Measurements from ENCODE around the gene ALDH8A1. TPM values are rescaled to one million over a fixed set of nuclear protein-coding genes. Genes with fewer than 3 reads are reported as not detected.

Gene ALDH8A1
- total RNA-seq, 1 donor from 2014 or later = 0.41 TPM

DNA sequence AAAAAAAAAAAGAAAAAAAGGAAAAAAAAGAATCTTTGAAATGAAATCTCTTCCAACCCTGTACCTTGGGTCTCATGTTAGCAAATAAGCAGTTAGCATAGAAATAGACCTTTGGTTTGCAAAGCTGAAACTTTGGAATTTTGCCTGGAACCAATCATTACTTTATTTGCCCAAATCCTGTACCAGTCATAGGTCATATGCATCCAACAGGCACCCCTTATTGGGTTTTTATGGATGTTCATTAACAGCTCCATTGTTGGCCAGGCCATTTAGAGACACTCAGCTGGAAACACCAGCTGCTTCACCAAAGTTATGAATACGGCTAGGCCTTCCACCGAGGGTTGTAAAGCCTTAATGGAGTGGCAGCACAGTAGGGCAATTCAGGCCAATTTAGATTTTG is 53.0 kb downstream of the ALDH8A1 start:
- no peak overlapping the region for H2AFZ ChIP-seq (ENCODE audit: low read depth, low read length)
- no peak for TF ChIP-seq EZH2 (IDR thresholded peaks at IDR 0.05; ENCODE audit: insufficient read depth, low read length)
- TF ChIP-seq, protein P1, sequence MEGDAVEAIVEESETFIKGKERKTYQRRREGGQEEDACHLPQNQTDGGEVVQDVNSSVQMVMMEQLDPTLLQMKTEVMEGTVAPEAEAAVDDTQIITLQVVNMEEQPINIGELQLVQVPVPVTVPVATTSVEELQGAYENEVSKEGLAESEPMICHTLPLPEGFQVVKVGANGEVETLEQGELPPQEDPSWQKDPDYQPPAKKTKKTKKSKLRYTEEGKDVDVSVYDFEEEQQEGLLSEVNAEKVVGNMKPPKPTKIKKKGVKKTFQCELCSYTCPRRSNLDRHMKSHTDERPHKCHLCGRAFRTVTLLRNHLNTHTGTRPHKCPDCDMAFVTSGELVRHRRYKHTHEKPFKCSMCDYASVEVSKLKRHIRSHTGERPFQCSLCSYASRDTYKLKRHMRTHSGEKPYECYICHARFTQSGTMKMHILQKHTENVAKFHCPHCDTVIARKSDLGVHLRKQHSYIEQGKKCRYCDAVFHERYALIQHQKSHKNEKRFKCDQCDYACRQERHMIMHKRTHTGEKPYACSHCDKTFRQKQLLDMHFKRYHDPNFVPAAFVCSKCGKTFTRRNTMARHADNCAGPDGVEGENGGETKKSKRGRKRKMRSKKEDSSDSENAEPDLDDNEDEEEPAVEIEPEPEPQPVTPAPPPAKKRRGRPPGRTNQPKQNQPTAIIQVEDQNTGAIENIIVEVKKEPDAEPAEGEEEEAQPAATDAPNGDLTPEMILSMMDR (IDR thresholded peaks at IDR 0.05; ENCODE audit: insufficient read depth, low read depth, low read length) = no peak
- FAIRE-seq = no peak
- no peaks in the 10 kb centered on the region for H3K4me1 ChIP-seq (ENCODE audit: insufficient read depth, low read length)
- H4K20me1 ChIP-seq (ENCODE audit: insufficient read depth, low read length) = no peaks in the 10 kb centered on the region
- Mint-ChIP-seq H3K36me3 (ENCODE audit: low read depth, unreplicated experiment) (no peaks in the 10 kb centered on the region), H3K27ac (ENCODE audit: unreplicated experiment) (no peak overlapping the region), H3K27me3 (ENCODE audit: low read depth, unreplicated experiment) (no peaks in the 10 kb centered on the region), H3K4me3 (ENCODE audit: unreplicated experiment) (no peak overlapping the region), H3K9me3 (ENCODE audit: unreplicated experiment) (peaks cover 6% of the 10 kb centered on the region), H3K4me1 (ENCODE audit: low read depth, unreplicated experiment) (peaks cover 4% of the 10 kb centered on the region)
- H3K79me2 ChIP-seq (ENCODE audit: insufficient read depth, low read length) = no peaks in the 10 kb centered on the region
- no peak overlapping the region for H3K9ac ChIP-seq (ENCODE audit: low read length)
- H3K4me2 ChIP-seq (ENCODE audit: low read length) = no peak overlapping the region
- H3K27ac ChIP-seq (ENCODE audit: low read depth, low read length) = no peak overlapping the region
- no peaks in the 10 kb centered on the region for H3K9me3 ChIP-seq (ENCODE audit: insufficient read depth, low read depth, low read length)
- H3K27me3 ChIP-seq (ENCODE audit: insufficient read depth, low read length) = no peaks in the 10 kb centered on the region
- H3K4me3 ChIP-seq (ENCODE audit: insufficient read depth, low read depth, low read length) = no peak overlapping the region
- no peaks in the 10 kb centered on the region for H3K36me3 ChIP-seq (ENCODE audit: insufficient read depth, low read length)
- DNase-seq (ENCODE audit: low read depth) = no peak

DNA sequence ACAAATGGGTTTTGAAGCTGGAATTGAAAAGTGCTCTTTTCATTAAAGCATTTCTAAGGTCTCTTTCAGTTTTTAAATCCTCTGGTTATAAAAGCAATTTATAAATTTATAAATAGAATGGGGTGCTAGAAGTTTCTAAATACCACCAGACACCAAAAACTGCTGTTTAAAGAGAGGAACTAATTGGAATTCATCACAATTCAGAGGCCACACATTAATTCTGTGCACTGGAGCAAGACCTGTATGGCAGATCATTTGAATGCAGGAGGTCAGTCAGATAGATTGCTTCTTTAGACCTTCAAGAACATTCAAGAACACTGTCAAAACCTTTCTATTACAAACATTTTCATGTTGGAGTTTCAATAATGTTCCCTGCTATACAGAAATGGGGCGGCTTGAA is 55.1 kb downstream of the ALDH8A1 start:
- H3K9ac ChIP-seq (ENCODE audit: low read length) = no peak overlapping the region
- H3K27ac ChIP-seq (ENCODE audit: low read depth, low read length) = no peak overlapping the region
- no peaks in the 10 kb centered on the region for H3K9me3 ChIP-seq (ENCODE audit: insufficient read depth, low read depth, low read length)
- Mint-ChIP-seq H3K27ac (ENCODE audit: unreplicated experiment) (no peak overlapping the region), H3K4me1 (ENCODE audit: low read depth, unreplicated experiment) (peaks cover 4% of the 10 kb centered on the region), H3K36me3 (ENCODE audit: low read depth, unreplicated experiment) (no peaks in the 10 kb centered on the region), H3K27me3 (ENCODE audit: low read depth, unreplicated experiment) (no peaks in the 10 kb centered on the region), H3K9me3 (ENCODE audit: unreplicated experiment) (peaks cover 9% of the 10 kb centered on the region), H3K4me3 (ENCODE audit: unreplicated experiment) (no peak overlapping the region)
- TF ChIP-seq, protein P1 (IDR thresholded peaks at IDR 0.05; ENCODE audit: insufficient read depth, low read depth, low read length) = no peak
- TF ChIP-seq EZH2 (IDR thresholded peaks at IDR 0.05; ENCODE audit: insufficient read depth, low read length) = no peak
- H4K20me1 ChIP-seq (ENCODE audit: insufficient read depth, low read length) = no peaks in the 10 kb centered on the region
- DNase-seq (ENCODE audit: low read depth) = no peak
- FAIRE-seq = no peak
- H3K4me3 ChIP-seq (ENCODE audit: insufficient read depth, low read depth, low read length) = no peak overlapping the region
- H3K36me3 ChIP-seq (ENCODE audit: insufficient read depth, low read length) = no peaks in the 10 kb centered on the region
- no peaks in the 10 kb centered on the region for H3K27me3 ChIP-seq (ENCODE audit: insufficient read depth, low read length)
- H3K79me2 ChIP-seq (ENCODE audit: insufficient read depth, low read length) = no peaks in the 10 kb centered on the region
- no peak overlapping the region for H3K4me2 ChIP-seq (ENCODE audit: low read length)
- no peaks in the 10 kb centered on the region for H3K4me1 ChIP-seq (ENCODE audit: insufficient read depth, low read length)
- H2AFZ ChIP-seq (ENCODE audit: low read depth, low read length) = no peak overlapping the region

DNA sequence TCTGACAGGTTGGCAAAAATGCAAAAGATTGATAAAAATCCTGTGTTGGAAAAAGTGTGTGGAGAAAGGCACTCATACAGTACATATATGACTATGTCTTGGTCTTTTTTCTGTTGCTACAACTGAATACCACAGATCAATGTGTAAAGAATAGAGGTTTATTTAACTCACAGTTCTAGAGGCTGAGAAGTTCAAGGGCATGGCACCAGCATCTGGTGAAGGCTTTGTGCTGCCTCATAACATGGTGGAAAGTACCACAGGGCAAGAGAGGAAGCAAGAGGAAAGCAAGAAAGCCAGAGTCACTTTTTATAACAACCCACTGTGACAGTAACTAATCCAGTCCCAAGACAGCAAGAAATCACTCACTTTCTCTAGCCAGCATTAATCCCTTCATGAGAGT is 57.5 kb downstream of the ALDH8A1 start:
- H3K9me3 Mint-ChIP-seq (ENCODE audit: unreplicated experiment) = peaks cover 9% of the 10 kb centered on the region
- H3K27ac ChIP-seq (ENCODE audit: low read depth, low read length) = no peak overlapping the region

More for the DNA sequence above, 57.5 kb downstream of the ALDH8A1 start:
- Mint-ChIP-seq H3K4me3 (ENCODE audit: unreplicated experiment) (no peak overlapping the region), H3K27me3 (ENCODE audit: low read depth, unreplicated experiment) (no peaks in the 10 kb centered on the region), H3K4me1 (ENCODE audit: low read depth, unreplicated experiment) (peaks cover 4% of the 10 kb centered on the region), H3K27ac (ENCODE audit: unreplicated experiment) (no peak overlapping the region), H3K36me3 (ENCODE audit: low read depth, unreplicated experiment) (no peaks in the 10 kb centered on the region)
- Histone ChIP-seq H3K4me1 (ENCODE audit: insufficient read depth, low read length) (no peaks in the 10 kb centered on the region), H3K9me3 (ENCODE audit: insufficient read depth, low read depth, low read length) (no peaks in the 10 kb centered on the region), H3K4me2 (ENCODE audit: low read length) (no peak overlapping the region), H4K20me1 (ENCODE audit: insufficient read depth, low read length) (no peaks in the 10 kb centered on the region), H3K4me3 (ENCODE audit: insufficient read depth, low read depth, low read length) (no peak overlapping the region), H3K36me3 (ENCODE audit: insufficient read depth, low read length) (no peaks in the 10 kb centered on the region), H3K27me3 (ENCODE audit: insufficient read depth, low read length) (no peaks in the 10 kb centered on the region), H3K79me2 (ENCODE audit: insufficient read depth, low read length) (no peaks in the 10 kb centered on the region), H3K9ac (ENCODE audit: low read length) (no peak overlapping the region), H2AFZ (ENCODE audit: low read depth, low read length) (no peak overlapping the region)
- no peak for DNase-seq (ENCODE audit: low read depth)
- no peak for FAIRE-seq
- TF ChIP-seq, protein P1 (IDR thresholded peaks at IDR 0.05; ENCODE audit: insufficient read depth, low read depth, low read length) = no peak
- TF ChIP-seq EZH2 (IDR thresholded peaks at IDR 0.05; ENCODE audit: insufficient read depth, low read length) = no peak
